Vagina (tissue), 2 donors: ENCODE measurements around the gene FOXK1.

ENCODE experiments used
- CTCF ChIP-seq, 3 experiments: fragments of 450-650 bp in 2 of 3; fragments of 200-600 bp in 1 of 3; sonication (generic) in 1 of 3; IDR thresholded peaks; one replicate each; pipeline ENCODE4 v1.5.1; 2017 to 2019; ENCODE audit warnings: antibody characterized with exemption in 3 of 3, mild to moderate bottlenecking in 2 of 3, moderate library complexity in 2 of 3
- POLR2A ChIP-seq, 2 donors: fragments of 450-650 bp; IDR thresholded peaks; one replicate each; pipeline ENCODE4 v1.6.1; 2017; ENCODE audit warnings: antibody characterized with exemption in 2 of 2, mild to moderate bottlenecking in 2 of 2, moderate library complexity in 2 of 2

DNA sequence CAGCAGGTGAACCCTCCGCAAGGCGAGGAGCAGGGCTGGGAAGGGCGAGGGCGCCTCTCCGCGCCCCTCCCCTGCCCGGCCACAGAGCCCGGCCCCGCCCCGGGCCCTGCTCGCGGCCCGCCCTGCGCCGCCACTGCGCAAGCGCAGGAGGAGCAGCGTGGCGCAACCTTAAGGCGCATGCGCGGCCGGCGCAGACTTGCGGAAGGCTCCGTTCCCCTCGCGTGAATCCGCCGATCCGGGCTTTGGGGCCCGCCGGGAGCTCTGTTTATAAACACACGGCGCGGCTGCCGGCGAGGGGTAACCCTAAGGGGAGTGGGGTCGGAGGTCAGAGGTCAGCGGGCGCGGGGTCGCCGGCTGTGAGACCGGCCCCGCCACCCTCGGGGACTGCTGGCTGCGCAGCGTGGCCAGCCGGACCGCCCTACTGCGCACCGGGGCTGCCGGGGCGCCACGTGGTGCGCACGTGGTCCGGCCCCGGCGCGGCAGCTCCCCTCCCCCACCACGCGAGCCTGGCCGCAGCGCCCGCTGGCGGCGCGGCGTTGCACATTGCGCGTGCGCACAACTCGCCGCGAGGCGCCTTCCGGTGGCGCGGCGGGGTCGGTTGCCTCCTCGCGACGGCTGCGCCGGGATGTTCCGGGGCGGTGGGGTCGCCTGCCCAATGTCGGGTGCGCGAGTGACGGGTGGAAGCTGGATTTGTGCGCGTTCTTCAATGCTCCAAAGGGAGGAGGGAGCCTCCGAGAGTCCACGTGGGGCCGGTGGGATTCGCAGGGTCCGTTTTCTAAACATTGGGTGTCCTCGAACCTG lies 40.2 kb upstream of the FOXK1 start:
- TF ChIP-seq CTCF (IDR thresholded peaks at IDR 0.05), result peak in 2 of 3 experiments; percentile 20 to 41
- peak in 1 of 2 donors; percentile 75 for TF ChIP-seq POLR2A (IDR thresholded peaks at IDR 0.05)
